AG09319 (cell line): ENCODE measurements around the gene LRRFIP1.
A peak's percentile ranks its signal among the peaks of the same experiment; 100 is the strongest.

Experiments used
- DNase-seq: peaks from one replicate; pipeline ENCODE4 v3.0.0-alpha.2; 2010; ENCODE audit warnings: low read depth; ENCODE audit errors: extremely low read depth
- TF ChIP-seq, protein P1 (sequence below): IDR thresholded peaks from 2 replicates; pipeline ENCODE4 v1.5.1; 2011; ENCODE audit warnings: low read depth, mild to moderate bottlenecking, inconsistent platforms, low read length, moderate library complexity

The LRRFIP1 gene

DNA sequence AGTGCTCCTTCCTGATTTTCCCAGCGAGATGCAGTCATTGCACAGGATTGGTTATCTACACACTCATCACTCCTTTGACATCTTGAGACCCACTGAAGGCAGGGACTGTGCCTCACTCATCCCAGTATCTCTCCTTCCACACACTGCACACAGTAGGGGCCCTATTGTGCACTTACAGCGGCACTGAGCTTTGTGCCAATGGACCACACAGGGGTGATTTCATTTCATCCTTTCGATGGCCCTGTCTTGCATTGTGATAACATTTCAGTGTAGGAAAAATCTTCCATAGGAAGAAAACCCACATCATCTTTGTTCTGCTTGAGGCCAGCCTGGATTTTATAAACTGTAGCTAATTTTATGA, 11.0 kb upstream of the LRRFIP1 start:
- DNase-seq = no peak
- TF ChIP-seq, protein P1, sequence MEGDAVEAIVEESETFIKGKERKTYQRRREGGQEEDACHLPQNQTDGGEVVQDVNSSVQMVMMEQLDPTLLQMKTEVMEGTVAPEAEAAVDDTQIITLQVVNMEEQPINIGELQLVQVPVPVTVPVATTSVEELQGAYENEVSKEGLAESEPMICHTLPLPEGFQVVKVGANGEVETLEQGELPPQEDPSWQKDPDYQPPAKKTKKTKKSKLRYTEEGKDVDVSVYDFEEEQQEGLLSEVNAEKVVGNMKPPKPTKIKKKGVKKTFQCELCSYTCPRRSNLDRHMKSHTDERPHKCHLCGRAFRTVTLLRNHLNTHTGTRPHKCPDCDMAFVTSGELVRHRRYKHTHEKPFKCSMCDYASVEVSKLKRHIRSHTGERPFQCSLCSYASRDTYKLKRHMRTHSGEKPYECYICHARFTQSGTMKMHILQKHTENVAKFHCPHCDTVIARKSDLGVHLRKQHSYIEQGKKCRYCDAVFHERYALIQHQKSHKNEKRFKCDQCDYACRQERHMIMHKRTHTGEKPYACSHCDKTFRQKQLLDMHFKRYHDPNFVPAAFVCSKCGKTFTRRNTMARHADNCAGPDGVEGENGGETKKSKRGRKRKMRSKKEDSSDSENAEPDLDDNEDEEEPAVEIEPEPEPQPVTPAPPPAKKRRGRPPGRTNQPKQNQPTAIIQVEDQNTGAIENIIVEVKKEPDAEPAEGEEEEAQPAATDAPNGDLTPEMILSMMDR = no peak

DNA sequence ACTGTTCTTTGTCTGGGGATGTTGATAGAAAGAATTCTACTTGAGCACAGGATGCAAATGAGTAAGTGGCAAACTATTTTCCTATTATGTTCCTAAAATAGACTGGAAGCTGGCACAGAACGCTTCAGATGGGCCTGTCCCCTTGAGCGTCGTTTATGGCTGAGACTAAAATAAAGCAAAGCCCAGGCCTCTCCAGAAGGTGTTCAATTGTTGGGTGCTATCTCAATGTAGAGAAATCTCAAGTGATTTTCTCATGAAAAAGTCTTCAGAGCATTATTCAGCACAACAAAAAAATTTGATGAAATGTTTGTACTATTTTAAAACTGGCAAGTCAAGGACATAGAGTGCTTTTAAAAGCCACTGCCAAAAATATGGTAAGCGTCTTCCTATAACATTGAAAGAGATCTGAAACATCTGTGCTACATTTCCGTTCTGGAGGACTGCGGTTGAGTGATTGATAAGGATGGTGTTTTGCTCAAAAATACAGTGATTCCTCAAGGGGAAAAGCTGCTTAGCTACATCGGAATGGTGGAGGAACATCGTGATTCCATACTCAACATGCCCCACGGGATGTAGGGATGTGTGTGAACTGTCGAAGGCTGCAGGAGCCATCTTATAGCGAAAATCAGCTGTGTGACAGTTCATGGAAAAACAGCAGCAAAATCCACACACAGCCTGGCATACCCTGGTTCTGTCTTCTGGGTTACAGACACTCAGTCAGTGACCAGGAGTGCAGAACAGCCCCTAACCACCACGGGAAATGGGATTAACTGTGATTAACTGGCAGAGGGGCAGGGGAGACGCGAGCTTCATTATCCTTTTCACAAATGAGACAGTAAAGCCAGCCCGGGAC, 10.4 kb upstream of the LRRFIP1 start:
- DNase-seq = peak; percentile 25
- TF ChIP-seq, protein P1 = no peak

DNA sequence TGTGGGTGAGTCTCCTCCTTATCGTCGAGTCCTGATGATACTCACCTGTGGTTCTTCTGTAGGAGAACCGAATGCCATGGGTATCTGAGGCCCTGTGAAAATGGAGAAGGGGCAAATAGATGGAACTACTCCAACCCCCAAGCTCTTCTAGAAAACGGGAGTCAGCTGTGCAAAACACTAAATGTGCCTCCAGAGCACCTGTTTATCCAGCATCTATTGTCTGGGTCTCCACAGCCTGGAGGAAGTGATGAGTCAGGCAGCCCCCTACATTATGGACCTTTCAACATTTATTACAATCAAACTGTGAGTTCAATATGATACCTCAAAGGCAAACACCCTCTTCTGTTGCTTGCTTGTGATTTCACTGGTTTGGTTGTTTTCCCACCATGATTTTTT, 9.8 kb upstream of the LRRFIP1 start:
- DNase-seq = no peak

DNA sequence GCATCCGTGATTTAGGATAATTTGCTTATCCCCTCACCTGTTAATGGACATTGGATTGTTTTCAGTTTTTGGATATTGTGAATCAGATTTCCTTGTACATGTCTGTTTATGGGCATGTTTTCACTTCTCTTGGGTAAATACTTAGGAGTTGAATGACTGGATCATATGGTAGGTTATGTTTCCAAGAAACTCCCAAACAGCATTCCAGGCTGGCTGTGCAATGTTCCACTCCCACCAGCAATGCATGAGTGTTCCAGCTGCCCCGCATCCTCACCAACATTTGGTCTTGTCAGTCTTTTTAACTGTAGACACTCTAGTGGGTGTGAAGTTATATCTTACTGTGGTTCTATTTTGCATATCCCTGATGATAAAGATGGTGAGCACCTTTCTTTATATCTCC, 8.9 kb upstream of the LRRFIP1 start:
- peak; percentile 25 for DNase-seq
- TF ChIP-seq, protein P1 = no peak

More for the DNA sequence above, 9.8 kb upstream of the LRRFIP1 start:
- TF ChIP-seq, protein P1 = no peak

DNA sequence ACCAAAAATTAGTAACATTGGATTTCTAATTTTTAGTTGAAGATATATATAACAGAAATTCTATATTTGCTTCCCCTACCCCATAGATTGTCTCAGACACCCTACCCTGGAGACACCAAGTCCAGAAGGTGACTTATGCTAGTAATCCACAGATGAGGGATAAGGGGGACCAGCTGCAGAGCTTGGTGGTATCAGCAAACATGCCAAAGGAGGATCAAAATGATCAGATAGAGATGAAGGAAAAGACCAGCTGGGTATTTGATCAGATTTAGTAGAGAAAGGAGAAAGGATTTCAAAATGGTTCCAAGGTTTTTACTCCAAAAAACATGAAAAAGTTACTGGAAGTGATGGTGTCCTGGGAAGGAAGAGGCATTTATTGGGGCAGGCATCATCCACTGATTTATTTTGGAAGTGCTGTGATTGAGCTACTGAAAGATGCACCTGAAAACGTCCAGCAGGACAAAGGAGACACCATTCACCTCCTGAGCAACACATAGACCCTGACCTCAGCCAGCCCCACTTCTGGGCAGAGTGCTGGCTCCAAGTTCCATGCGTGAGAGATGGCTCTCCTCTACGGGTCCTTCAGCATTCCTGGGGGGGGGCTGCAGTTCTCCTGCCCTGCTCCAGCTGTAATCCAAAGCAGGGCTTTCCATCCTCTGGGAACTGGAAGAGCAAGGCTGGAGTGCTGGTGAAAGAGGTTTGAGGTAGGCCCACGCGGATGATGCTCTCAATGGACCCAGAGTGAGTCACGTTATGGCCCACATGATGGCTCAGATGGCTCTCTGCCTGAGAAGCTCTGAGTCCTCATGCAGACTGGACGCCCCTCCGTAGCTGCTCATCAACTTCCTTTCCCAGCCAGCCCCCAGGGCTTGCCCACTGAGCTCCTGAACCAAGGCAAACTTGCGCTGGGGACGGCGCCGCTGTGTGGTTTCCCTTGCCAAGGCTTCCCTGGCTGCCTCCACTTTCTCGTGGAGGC, 3.7 kb upstream of the LRRFIP1 start:
- DNase-seq = no peak
- TF ChIP-seq, protein P1 = no peak

DNA sequence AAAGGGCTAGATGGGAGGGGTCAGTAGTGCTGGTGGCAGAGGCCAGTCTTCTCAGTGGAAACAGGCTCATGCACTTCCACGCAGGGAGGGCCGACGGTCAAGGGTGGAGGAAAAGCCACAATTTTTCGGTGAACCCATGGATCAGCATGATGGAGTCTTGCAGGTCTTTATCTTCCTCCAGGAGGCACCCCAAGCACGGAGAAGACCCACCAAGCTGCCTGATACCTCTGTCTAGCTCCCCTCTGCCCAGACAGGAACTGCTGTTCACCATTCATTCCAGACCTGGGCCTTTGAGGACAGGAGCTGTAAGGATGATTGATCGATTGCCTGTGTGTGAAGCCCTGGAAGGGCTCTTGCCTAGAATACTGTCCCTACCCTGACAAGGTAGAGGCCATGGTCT, 2.8 kb upstream of the LRRFIP1 start:
- TF ChIP-seq, protein P1 = no peak
- no peak for DNase-seq
